Measurements from ENCODE around the gene TTC27.
"Not testable (repeated sequence)": the region's sequence is repeated elsewhere in the genome, so short reads cannot be mapped to it uniquely, and the experiment has no call there.

TTC27 gene

DNA sequence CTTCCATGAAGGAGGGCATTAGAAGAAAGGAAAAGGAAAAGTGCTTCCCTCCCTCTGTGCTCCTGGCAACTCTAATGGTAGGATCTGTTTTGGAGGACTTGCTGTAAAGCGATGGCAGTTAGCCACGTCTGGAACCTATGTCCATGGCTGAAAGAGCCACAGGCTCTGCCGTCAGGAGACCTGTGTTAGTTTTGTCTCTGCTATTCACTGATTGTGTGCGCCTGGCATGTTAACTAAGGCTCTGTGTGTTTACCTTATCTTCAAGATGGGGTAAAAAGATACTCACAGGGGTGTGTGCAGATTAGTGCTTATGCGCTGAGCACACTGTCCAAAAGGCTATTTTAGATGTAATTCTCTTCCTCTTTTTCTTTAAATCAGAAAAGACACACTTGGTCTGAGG, 209.1 kb downstream of the TTC27 start:
- TF ChIP-seq, protein P1, sequence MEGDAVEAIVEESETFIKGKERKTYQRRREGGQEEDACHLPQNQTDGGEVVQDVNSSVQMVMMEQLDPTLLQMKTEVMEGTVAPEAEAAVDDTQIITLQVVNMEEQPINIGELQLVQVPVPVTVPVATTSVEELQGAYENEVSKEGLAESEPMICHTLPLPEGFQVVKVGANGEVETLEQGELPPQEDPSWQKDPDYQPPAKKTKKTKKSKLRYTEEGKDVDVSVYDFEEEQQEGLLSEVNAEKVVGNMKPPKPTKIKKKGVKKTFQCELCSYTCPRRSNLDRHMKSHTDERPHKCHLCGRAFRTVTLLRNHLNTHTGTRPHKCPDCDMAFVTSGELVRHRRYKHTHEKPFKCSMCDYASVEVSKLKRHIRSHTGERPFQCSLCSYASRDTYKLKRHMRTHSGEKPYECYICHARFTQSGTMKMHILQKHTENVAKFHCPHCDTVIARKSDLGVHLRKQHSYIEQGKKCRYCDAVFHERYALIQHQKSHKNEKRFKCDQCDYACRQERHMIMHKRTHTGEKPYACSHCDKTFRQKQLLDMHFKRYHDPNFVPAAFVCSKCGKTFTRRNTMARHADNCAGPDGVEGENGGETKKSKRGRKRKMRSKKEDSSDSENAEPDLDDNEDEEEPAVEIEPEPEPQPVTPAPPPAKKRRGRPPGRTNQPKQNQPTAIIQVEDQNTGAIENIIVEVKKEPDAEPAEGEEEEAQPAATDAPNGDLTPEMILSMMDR (conservative IDR thresholded peaks at IDR 0.05; ENCODE audit: low read depth), result no peak
- ChIA-PET POLR2A (ENCODE audit: low non-redundant PET) (no interaction called here), CTCF (no interaction called here)
- H3K27ac ChIP-seq, result no peak overlapping the region
- DNase-seq (ENCODE audit: low spot score), result no peak

GRCh38 chr2:32838418-32838817, 210.6 kb downstream of the TTC27 start:
- ChIA-PET CTCF (no interaction called here), POLR2A (ENCODE audit: low non-redundant PET) (no interaction called here)
- DNase-seq (ENCODE audit: low spot score), result no peak
- TF ChIP-seq, protein P1 (conservative IDR thresholded peaks at IDR 0.05; ENCODE audit: low read depth), result no peak
- H3K27ac ChIP-seq, result no peak overlapping the region

GRCh38 chr2:32838949-32839348, 211.1 kb downstream of the TTC27 start:
- TF ChIP-seq, protein P1 (conservative IDR thresholded peaks at IDR 0.05; ENCODE audit: low read depth), result no peak
- no peak for DNase-seq (ENCODE audit: low spot score)
- H3K27ac ChIP-seq, result no peak overlapping the region
- ChIA-PET CTCF (interaction anchor here (0.6 kb wide), 1 partner anchor 274 kb away, joined by 3 read pairs; no protein-coding TSS in a partner anchor), POLR2A (ENCODE audit: low non-redundant PET) (no interaction called here)

DNA sequence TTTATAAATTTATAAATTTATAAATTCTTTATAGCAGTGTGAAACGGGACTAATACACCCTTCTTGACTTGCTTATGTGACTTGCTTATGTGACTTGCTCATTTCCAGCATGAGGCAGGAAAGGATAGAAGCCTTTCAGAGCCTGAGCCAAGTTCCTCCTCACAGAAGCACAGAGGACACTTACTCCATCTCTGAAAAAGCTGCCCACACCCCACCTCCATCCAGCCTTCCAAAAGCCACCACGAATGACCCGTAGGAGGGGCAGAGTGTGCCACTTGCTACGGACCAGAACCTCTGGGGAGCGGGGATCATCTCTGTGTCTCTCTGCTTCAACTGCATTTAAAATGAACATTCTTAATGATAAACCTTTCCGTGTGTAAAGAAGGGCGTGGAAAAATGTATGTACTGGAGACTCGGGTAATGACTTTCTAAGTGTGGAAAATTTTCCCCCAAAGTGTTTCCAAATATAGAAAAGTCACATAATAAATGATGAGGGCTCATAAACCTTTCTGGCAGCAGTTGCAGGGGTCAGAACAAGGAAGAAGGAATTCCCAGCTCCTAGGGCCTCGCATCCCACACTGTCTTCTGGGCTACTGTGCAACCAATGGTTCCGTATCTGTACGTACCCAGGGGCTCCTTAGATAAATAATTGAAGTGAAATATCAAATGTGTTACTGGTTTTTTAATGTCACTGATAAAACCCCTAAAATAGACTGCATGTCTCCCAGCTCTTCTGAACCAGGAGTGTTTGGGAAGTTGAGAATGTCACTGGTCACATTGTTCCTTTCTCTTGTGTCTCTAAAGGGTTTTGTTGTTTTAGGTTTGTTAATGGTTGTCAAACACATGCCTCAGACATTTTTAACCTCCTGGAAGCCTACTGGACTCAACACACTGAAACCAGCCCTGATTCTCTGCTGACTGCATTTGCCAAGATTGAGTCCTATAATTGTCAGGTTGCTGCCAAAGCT, 214.4 kb downstream of the TTC27 start:
- H3K27ac ChIP-seq, result no peak overlapping the region
- TF ChIP-seq, protein P1 (conservative IDR thresholded peaks at IDR 0.05; ENCODE audit: low read depth), result no peak
- ChIA-PET POLR2A (ENCODE audit: low non-redundant PET) (no interaction called here), CTCF (interaction anchor here (0.6 kb wide), 1 partner anchor 245 kb away, joined by 6 read pairs; no protein-coding TSS in a partner anchor)
- no peak for DNase-seq (ENCODE audit: low spot score)

DNA sequence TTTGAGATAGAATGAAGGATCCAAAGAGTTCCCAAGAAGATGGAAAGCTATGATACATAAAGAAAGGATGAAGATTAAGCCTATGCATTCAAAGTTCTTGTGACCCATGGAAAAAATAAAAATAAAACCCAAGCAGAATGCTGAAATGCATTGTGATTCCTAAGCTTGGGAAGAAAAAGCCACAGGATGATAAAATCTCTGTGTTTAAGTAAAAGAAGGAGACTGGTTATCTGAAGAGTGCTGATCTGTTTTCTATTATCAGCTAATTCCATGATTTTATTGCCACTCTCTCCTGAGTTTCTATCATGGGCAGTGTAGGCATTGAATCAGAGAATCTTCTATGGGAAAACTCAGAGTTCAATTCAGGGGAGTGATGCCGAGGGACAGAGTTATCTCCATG, 215.8 kb downstream of the TTC27 start:
- DNase-seq (ENCODE audit: low spot score), result no peak
- no peak overlapping the region for H3K27ac ChIP-seq
- ChIA-PET POLR2A (ENCODE audit: low non-redundant PET) (no interaction called here), CTCF (interaction anchor here (0.6 to 0.7 kb wide), 2 partner anchors 14 to 189 kb away, joined by 3 to 7 read pairs; no protein-coding TSS in a partner anchor)
- TF ChIP-seq, protein P1 (conservative IDR thresholded peaks at IDR 0.05; ENCODE audit: low read depth), result no peak

GRCh38 chr2:32844253-32844652, 216.4 kb downstream of the TTC27 start:
- no peak overlapping the region for H3K27ac ChIP-seq
- ChIA-PET CTCF (no interaction called here), POLR2A (ENCODE audit: low non-redundant PET) (no interaction called here)
- TF ChIP-seq, protein P1 (conservative IDR thresholded peaks at IDR 0.05; ENCODE audit: low read depth), result no peak
- DNase-seq (ENCODE audit: low spot score), result no peak

DNA sequence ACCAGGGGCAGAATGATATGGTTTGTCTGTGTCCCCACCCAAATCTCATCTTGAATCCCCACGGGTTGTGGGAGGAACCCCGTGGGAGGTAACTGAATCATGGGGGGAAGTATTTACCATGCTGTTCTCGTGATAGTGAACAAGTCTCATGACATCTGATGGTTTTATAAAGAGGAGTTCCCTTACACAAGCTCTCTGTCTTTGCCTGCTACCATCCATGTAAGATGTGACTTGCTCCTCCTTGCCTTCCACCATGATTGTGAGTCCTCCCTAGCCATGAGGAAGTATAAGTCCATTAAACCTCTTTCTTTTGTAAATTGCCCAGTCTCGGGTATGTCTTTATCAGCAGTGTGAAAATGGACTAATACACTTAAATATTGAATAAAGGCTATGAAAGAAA, 218.4 kb downstream of the TTC27 start:
- DNase-seq (ENCODE audit: low spot score); H3K27ac ChIP-seq; POLR2A ChIA-PET (ENCODE audit: low non-redundant PET); CTCF ChIA-PET: not testable (repeated sequence)
